Gastrocnemius medialis (tissue), 4 donors: ENCODE data around the gene ZNF70.

ENCODE experiments used
- CTCF ChIP-seq, 5 experiments: fragments of 450-650 bp in 3 of 5; fragments of 200-600 bp in 2 of 5; sonication (generic) in 2 of 5; IDR thresholded peaks in 4 of 5; conservative IDR thresholded peaks in 1 of 5; 1 replicate in 4 of 5; 2 replicates in 1 of 5; pipeline ENCODE4 v1.5.1; 2016 to 2019; ENCODE audit warnings: antibody characterized with exemption in 5 of 5, mild to moderate bottlenecking in 3 of 5, moderate library complexity in 3 of 5
- POLR2A ChIP-seq, 2 donors: fragments of 450-650 bp; IDR thresholded peaks; one replicate each; pipeline ENCODE4 v1.6.1; 2017; ENCODE audit warnings: antibody characterized with exemption in 2 of 2, mild to moderate bottlenecking in 2 of 2, moderate library complexity in 2 of 2

DNA sequence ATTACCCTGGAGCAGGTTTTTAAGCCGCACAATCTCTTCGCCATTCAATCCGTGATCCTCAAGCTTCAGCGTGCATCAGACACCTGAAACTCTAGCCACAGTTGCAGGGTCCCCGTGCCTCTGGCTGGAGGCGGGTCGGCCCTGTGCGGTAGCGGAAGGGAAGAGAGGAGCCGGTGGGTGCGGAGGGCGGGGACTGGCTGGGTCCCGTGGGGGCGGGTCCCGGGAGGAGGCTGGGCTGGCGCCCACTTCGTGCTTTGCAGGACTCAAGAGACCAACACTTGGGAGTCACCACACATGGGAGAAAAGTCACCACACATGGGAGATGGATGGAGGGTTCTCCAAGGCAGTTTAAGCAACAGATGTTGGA lies 12.7 kb upstream of the ZNF70 start:
- TF ChIP-seq CTCF (IDR thresholded peaks at IDR 0.05 in 4 of 5, conservative IDR thresholded peaks at IDR 0.05 in 1 of 5): no peak
- no peak for TF ChIP-seq POLR2A (IDR thresholded peaks at IDR 0.05)
